GM21381 (cell line): ENCODE data around the gene OR8H2.
"Not testable (repeated sequence)": the region's sequence is repeated elsewhere in the genome, so short reads cannot be mapped to it uniquely, and the experiment has no call there.

ENCODE experiments used
- ATAC-seq: cut with Tn5 transposase; IDR thresholded peaks from one replicate; pipeline ENCODE4 v1.9.1; 2021; ENCODE audit warnings: mild to moderate bottlenecking, moderate library complexity; ENCODE audit not compliant: unreplicated experiment

Gene OR8H2

GRCh38 chr11:56103210-56103737 is at the start of gene OR8H2:
TSS of gene OR8H2 (plus strand) at chr11:56103687. CDS start at chr11:56105043, 1,356 bp downstream.
- ATAC-seq = no peak

GRCh38 chr11:56056366-56056765 is 47.1 kb upstream of the OR8H2 start:
- not testable (repeated sequence) for ATAC-seq

- not testable (repeated sequence) for ATAC-seq
Observed at GRCh38 chr11:56057661-56058237, 45.7 kb upstream of the OR8H2 start.

GRCh38 chr11:56058260-56058780 is 45.2 kb upstream of the OR8H2 start:
- not testable (repeated sequence) for ATAC-seq

- ATAC-seq = no peak
Observed at GRCh38 chr11:56066980-56067379, 36.5 kb upstream of the OR8H2 start.

GRCh38 chr11:56089697-56090096 is 13.8 kb upstream of the OR8H2 start:
- ATAC-seq = no peak

GRCh38 chr11:56093008-56093407 is 10.5 kb upstream of the OR8H2 start, which contains the start of gene OR8I2:
TSS of gene OR8I2 (plus strand) at chr11:56093308. CDS start at chr11:56093308, 0 bp downstream.
- ATAC-seq = no peak

GRCh38 chr11:56122073-56122472 is 18.6 kb downstream of the OR8H2 start, which contains the start of gene OR8H3:
TSS of gene OR8H3 (plus strand) at chr11:56122373. CDS start at chr11:56122373, 0 bp downstream.
- no peak for ATAC-seq

- ATAC-seq = no peak
Observed at GRCh38 chr11:56140151-56140661, 36.7 kb downstream of the OR8H2 start, which contains the start of gene OR8J3. TSS of gene OR8J3 (minus strand) at chr11:56140201. CDS start at chr11:56137718, 2,483 bp downstream.

- ATAC-seq = not testable (repeated sequence)
Observed at GRCh38 chr11:56143681-56144080, 40.2 kb downstream of the OR8H2 start.

- ATAC-seq = no peak
Observed at GRCh38 chr11:56151376-56151775, 47.9 kb downstream of the OR8H2 start.

- ATAC-seq = no peak
Observed at GRCh38 chr11:56152333-56152732, 48.8 kb downstream of the OR8H2 start.
